Activated T-helper 2 cell treated with anti-CD3 and anti-CD28 coated beads, Interferon-gamma antibody, Interleukin-2, Interleukin-4, amounts not matched to agents 10 μg/mL and 5 μg/mL and 100 μg/mL, durations not matched to agents 14 hours and 24 hours and 36 hours (primary cell): ENCODE results near the gene HS3ST5. TPM values are rescaled to one million over a fixed set of nuclear protein-coding genes. Genes with fewer than 3 reads are reported as not detected.
"Not testable (repeated sequence)": the region's sequence is repeated elsewhere in the genome, so short reads cannot be mapped to it uniquely, and the experiment has no call there.

Experiments used
- DNase-seq: peaks from one replicate; pipeline ENCODE4 v3.0.0; 2021; ENCODE audit warnings: low spot score
- H3K27ac Mint-ChIP-seq: one replicate; pipeline ENCODE4 v1.8.0; 2021; ENCODE audit warnings: mixed read lengths
- H3K27me3 Mint-ChIP-seq: one replicate; pipeline ENCODE4 v1.8.0; 2021; ENCODE audit warnings: low read depth, mixed read lengths
- H3K36me3 Mint-ChIP-seq: one replicate; pipeline ENCODE4 v1.8.0; 2021; ENCODE audit warnings: low read depth, mixed read lengths
- H3K4me1 Mint-ChIP-seq: one replicate; pipeline ENCODE4 v1.8.0; 2021; ENCODE audit warnings: low read depth, mixed read lengths
- H3K4me3 Mint-ChIP-seq: one replicate; pipeline ENCODE4 v1.8.0; 2021; ENCODE audit warnings: low read depth, mild to moderate bottlenecking, moderate library complexity, mixed read lengths
- H3K9me3 Mint-ChIP-seq: one replicate; pipeline ENCODE4 v1.8.0; 2021; ENCODE audit warnings: mixed read lengths
- intact Hi-C: fragments of 100-400 bp; cut with micrococcal nuclease; formaldehyde crosslinking; loops from one replicate; pipeline ENCODE4 v1.15.1; 2023
- total RNA-seq: library from RNA; stranded (reverse); gene quantifications from 2 replicates; pipeline ENCODE4 v1.2.3, GENCODE V29; 2022

Gene HS3ST5
- total RNA-seq, 1 donor from 2014 or later = not detected

DNA sequence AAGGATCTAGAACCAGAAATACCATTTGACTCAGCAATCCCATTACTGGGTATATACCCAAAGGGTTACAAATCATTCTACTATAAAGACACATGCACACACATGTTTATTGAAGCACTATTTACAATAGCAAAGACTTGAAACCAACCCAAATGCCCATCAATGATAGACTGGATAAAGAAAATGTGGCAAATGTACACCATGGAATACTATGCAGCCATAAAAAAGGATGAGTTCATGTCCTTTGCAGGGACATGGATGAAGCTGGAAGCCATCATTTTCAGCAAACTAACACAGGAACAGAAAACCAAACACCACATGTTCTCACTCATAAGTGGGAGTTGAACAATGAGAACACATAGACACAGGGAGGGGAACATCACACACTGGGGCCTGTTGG is 193.6 kb downstream of the HS3ST5 start:
- H3K9me3 Mint-ChIP-seq, H3K36me3 Mint-ChIP-seq, DNase-seq, H3K4me1 Mint-ChIP-seq, H3K27me3 Mint-ChIP-seq, H3K4me3 Mint-ChIP-seq, H3K27ac Mint-ChIP-seq, intact Hi-C loops: not testable (repeated sequence)

DNA sequence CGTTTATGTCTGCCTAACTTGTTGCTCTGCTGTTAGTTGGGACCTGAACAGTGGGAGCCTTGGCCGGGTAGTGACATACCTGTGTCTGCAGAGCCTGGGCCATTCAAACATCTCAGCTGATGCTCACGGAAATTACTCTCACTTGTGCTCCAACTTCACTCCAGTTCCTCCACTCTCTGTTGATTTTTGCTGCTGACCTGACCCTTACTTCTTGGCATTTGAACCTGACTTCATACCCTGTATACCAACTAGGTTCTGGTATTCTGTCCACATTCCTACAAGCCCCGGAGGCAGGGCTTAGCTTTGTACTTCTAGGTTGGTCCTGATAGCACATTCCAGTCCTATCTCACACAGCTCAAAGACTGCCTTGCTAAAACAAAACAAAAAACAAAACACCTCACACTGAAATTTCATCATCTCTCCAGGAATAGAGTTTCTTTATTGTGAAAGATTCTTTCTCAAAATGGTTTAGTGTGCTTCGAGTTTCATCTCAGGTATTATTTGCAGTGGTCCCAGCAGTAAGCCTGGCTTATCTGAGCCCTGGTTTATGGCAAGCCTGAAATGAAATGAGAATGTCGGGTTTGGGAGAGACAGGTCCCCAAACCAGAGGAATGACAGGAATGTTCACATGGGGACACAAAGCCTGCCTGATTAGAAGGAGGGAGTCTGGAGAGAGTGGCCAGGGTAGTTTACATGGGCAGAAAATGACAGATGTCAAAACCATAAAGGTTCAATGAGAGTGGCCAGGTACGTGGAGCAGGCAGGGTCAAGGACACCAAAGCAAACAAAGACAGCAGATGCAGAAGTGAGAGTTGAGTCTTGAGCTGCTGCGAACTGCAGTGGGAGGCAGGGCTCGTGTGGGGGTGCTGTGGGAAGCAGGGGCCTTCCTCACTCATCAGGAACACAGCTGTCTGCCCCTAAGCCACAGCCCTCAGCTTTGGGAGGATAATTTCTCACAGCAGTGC is 197.7 kb downstream of the HS3ST5 start:
- no peak for DNase-seq
- Mint-ChIP-seq H3K27ac (no peak overlapping the region), H3K9me3 (no peaks in the 10 kb centered on the region), H3K36me3 (no peaks in the 10 kb centered on the region), H3K4me1 (no peaks in the 10 kb centered on the region), H3K4me3 (no peak overlapping the region), H3K27me3 (no peaks in the 10 kb centered on the region)
- intact Hi-C loops = no loop called here

DNA sequence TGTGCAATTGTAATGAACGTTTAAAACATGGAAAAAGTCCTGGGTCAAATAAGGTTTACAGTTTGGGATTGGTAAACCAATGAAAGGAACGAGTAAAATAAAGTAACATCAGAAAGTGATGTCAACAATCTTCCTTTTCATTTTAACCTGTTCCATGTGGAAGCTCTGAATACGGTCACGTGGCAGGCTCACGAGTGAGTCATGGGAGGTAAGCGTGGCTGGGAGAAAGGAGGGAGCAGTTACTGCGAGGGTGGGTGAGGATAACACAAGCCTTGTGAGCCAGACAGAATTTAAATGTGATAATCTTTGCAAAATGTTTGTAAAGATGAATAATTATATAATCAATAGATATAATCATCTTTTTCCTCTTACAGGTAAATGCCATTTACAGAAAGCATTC is 200.6 kb downstream of the HS3ST5 start:
- no peaks in the 10 kb centered on the region for H3K9me3 Mint-ChIP-seq
- intact Hi-C loops = no loop called here
- H3K27ac Mint-ChIP-seq = no peak overlapping the region
- H3K27me3 Mint-ChIP-seq = no peaks in the 10 kb centered on the region
- no peak overlapping the region for H3K4me3 Mint-ChIP-seq
- DNase-seq = no peak
- no peaks in the 10 kb centered on the region for H3K36me3 Mint-ChIP-seq
- no peaks in the 10 kb centered on the region for H3K4me1 Mint-ChIP-seq

DNA sequence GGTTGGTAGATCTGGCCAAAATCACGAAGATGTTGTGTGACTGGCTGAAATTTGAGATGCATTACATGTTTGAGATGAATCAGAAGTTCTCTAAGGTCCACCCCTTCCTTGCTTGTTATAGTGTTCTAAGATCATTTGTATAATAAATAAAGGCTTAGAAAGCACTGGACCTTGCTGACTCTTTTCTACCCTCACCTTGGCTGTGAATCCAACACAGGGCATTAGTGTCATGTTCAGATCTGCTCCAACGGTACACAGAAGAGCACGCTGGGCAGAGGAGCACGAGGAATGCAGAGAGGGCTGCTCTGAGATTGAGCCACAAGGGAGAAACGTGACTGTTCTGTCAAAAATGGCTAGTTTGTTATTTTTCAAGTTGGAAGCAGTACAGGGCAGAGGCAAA is 202.4 kb downstream of the HS3ST5 start:
- Mint-ChIP-seq H3K9me3 (no peaks in the 10 kb centered on the region), H3K27me3 (no peaks in the 10 kb centered on the region), H3K36me3 (no peaks in the 10 kb centered on the region), H3K4me1 (no peaks in the 10 kb centered on the region), H3K27ac (no peak overlapping the region), H3K4me3 (no peak overlapping the region)
- intact Hi-C loops = no loop called here
- DNase-seq = no peak

DNA sequence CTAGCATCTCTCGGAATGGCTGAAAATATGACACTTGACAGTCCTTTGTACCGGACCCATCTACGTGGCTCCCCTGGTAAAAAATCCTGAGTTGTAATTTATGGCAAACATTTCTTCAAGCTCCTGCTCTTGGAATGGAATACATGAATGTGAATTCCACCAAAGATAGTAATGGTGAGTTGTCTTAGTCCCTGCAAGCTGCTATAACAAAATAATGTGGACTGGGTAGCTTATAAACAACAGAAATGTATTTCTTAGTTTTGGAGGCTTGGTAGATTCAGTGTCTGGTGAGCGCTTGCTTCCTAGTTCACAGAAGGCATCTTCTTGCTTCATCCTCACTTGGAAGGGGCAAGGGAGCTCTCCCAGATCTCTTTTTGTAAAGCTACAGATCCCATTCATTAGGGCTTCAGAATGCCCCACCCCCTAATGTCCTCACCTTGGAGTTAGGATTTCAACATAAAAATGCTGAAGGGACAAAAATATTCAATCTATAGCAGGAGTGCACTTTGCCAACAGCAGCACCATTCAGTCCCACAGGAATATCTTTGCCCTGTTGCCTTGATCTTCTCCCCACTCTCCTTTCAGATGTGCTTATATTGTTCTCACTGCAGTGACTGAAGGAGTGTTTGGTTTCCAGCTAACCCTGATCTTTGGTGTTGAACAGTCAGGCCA is 204.1 kb downstream of the HS3ST5 start:
- H3K4me3 Mint-ChIP-seq = no peak overlapping the region
- no peaks in the 10 kb centered on the region for H3K4me1 Mint-ChIP-seq
- no peak for DNase-seq
- no peaks in the 10 kb centered on the region for H3K36me3 Mint-ChIP-seq
- no peaks in the 10 kb centered on the region for H3K9me3 Mint-ChIP-seq
- H3K27ac Mint-ChIP-seq = no peak overlapping the region
- H3K27me3 Mint-ChIP-seq = no peaks in the 10 kb centered on the region
- intact Hi-C loops = no loop called here

DNA sequence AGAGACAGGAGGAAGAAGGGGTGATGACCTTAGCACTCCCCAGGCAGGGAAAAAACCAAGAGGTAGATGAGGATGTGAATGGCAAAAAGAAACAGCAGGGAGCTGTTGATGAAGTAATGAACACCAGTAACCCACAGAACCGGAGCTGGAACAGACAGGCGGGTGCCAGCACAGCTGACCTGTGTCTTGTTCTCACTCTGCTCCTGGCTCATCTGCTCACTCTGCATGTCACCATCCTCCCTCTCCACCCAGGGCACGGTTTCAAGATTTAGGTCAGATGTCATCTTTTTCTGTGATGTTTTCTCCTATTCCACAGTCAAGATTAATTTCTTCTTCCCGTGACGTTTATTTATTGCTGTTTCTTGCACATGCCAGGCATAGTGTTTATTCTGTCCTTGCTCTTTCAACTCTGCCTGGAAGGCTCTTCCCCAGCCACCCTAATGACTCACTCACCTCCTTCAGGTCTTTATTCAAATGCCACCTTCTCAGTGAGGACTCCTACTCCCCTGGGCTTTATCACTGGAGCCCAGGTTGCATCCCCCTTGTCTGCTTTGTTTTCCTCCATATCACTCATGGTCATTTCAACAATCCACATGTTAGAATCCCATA is 207.4 kb downstream of the HS3ST5 start:
- intact Hi-C loops = no loop called here
- H3K36me3 Mint-ChIP-seq = no peaks in the 10 kb centered on the region
- H3K27me3 Mint-ChIP-seq = no peaks in the 10 kb centered on the region

DNA sequence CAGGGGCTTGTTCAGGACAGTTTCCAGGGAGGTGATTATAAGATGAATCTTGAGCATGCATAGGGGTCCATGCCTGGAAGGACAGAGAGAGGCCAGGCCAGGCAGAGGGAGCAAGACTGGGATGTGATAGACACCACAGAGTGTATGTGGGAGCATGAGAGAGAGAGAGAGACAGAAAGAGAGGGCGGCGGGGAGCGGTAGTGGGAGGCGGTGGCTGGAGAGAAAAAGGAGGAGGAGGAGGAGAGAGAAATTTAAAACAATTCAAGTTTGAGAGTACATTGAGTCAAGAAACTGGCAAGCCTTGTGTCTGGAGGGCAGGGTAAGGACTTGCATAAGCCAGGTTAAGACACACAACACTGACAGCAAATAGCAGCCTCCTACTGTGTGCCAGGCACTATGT is 209.0 kb downstream of the HS3ST5 start:
- no peak for DNase-seq
- intact Hi-C loops = no loop called here

More for the DNA sequence above, 207.4 kb downstream of the HS3ST5 start:
- no peak for DNase-seq
- no peak overlapping the region for H3K27ac Mint-ChIP-seq
- no peak overlapping the region for H3K4me3 Mint-ChIP-seq
- H3K4me1 Mint-ChIP-seq = no peaks in the 10 kb centered on the region
- no peaks in the 10 kb centered on the region for H3K9me3 Mint-ChIP-seq

DNA sequence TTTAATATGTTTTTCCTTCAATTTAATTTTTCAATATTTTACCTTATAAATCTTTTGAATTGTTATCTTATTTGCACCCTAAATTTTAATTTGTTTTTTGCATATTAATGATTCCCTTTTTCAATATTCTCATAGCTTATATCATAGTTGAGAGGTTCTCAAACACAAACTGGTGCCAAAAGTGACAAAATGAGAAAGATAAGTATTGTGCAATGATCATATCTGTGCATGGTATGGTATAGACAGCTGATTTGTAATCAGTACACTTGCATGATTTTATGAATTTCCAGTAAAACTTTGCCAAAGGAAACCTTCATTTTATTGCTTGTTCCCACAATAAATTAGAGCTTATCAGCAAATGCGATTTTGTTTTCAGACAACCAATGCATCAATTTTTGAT is 210.9 kb downstream of the HS3ST5 start:
- Mint-ChIP-seq H3K4me3 (no peak overlapping the region), H3K27ac (no peak overlapping the region), H3K4me1 (no peaks in the 10 kb centered on the region), H3K9me3 (no peaks in the 10 kb centered on the region), H3K27me3 (no peaks in the 10 kb centered on the region), H3K36me3 (no peaks in the 10 kb centered on the region)
- DNase-seq = no peak
- intact Hi-C loops = no loop called here

More for the DNA sequence above, 209.0 kb downstream of the HS3ST5 start:
- no peaks in the 10 kb centered on the region for H3K4me1 Mint-ChIP-seq
- H3K27ac Mint-ChIP-seq = no peak overlapping the region
- no peaks in the 10 kb centered on the region for H3K36me3 Mint-ChIP-seq
- H3K27me3 Mint-ChIP-seq = no peaks in the 10 kb centered on the region
- H3K9me3 Mint-ChIP-seq = no peaks in the 10 kb centered on the region
- H3K4me3 Mint-ChIP-seq = no peak overlapping the region

DNA sequence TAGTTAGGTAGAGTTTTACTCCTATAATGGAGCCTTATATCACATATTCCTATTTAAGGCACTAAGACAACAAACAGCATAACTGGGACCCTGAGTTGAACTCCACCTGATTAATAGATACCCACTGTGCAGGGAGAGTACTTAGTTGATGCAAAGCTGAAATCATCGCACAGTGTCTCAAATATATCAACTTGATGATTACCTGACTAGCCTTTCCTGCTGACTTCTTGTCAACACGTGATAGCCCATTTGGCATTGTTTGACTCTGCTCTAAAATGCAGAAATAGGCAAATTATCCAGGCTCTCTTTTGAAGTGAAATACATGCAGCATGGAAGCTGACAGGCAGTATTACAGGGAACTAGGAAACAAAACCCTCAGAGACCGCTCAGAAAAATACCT is 217.2 kb downstream of the HS3ST5 start:
- DNase-seq = no peak
- Mint-ChIP-seq H3K27ac (no peak overlapping the region), H3K9me3 (no peaks in the 10 kb centered on the region), H3K27me3 (no peaks in the 10 kb centered on the region), H3K4me1 (no peaks in the 10 kb centered on the region), H3K4me3 (no peak overlapping the region), H3K36me3 (no peaks in the 10 kb centered on the region)
- intact Hi-C loops = no loop called here

DNA sequence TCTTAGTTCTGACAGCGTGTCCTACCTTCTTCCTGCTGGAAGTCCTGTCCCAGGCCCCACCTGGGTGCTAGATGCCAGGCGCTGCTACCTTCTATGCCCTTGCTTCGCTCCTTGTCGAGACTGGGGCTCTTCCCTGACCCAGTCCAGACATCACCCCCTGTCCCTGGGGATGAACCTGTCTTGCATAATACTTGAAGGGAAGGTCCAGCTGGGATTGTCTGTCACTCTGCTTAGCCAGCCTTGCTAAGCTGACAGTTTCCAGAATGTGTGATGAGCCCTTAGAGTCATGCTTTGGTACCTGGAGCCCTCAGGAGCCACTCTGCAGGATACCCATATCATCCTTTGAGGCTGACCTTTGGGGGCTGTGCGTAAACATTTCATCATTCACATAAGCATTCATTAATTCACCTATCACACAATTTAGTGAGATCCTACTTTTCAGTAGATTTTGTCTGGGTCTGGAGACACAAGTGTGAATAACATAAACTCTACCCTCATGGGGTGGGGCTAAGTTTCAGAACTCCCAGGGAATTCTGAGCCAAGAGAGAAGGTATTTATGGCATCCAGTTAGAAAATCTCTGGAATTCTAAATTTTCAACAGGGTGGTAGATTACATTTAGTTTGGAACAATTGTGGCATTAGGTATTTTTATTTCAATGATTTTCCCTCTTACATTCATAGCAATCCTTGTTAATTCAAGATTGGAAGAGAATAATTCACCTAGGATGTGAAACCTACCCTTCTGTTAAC is 220.7 kb downstream of the HS3ST5 start:
- peaks cover 2% of the 10 kb centered on the region for H3K27me3 Mint-ChIP-seq
- no peaks in the 10 kb centered on the region for H3K36me3 Mint-ChIP-seq
- no peak for DNase-seq
- no peak overlapping the region for H3K27ac Mint-ChIP-seq
- intact Hi-C loops = no loop called here
- no peak overlapping the region for H3K4me3 Mint-ChIP-seq
- no peaks in the 10 kb centered on the region for H3K9me3 Mint-ChIP-seq
- no peaks in the 10 kb centered on the region for H3K4me1 Mint-ChIP-seq

DNA sequence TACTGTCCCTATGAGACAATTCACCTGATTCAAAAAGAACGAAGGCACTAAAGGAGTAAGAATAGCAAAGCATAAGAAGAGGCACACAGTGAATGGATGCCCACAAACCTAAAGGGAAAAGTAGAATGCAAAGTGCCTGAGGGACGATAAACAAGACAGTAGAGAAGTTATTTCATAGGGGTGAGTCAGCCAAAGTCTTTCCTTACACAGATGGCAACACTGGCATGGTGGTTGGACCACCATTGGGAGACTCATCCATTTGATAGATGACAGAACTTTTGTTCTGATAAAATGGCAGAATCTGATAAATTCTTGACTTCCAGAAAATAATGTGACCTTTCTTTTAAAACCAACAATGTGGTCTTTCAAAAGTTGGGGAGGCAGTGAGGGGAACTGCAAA is 223.8 kb downstream of the HS3ST5 start:
- no peak for DNase-seq
- H3K27me3 Mint-ChIP-seq = peaks cover 2% of the 10 kb centered on the region
- no peaks in the 10 kb centered on the region for H3K9me3 Mint-ChIP-seq
- H3K36me3 Mint-ChIP-seq = no peaks in the 10 kb centered on the region
- H3K4me3 Mint-ChIP-seq = no peak overlapping the region
- intact Hi-C loops = no loop called here
- no peak overlapping the region for H3K27ac Mint-ChIP-seq
- no peaks in the 10 kb centered on the region for H3K4me1 Mint-ChIP-seq

DNA sequence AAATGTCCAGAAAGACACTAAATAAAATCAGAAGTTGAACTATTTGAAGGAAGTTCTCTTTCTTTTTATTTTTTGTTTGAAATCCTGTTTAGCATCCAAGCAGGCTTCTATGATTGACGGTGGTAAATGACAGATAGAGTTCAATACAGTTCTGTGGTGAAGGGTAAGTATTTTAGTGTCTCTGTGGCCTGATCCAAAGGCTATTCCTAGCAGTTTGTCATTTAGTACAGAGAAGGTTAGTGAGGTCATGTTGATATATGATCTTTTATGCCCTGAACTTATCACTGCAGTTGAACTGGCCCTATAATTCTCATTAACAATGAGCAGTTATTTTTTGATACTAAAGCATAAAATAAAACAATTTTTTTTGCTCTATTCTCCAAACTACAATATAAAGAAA is 227.2 kb downstream of the HS3ST5 start:
- Mint-ChIP-seq H3K4me1 (no peaks in the 10 kb centered on the region), H3K27ac (no peak overlapping the region), H3K36me3 (no peaks in the 10 kb centered on the region), H3K4me3 (no peak overlapping the region), H3K27me3 (peaks cover 2% of the 10 kb centered on the region), H3K9me3 (no peaks in the 10 kb centered on the region)
- no peak for DNase-seq
- intact Hi-C loops = no loop called here
